Upper lobe of right lung (tissue), 1 donor: ENCODE measurements around the gene ECSIT. TPM values are rescaled to one million over a fixed set of nuclear protein-coding genes. Genes with fewer than 3 reads are reported as not detected.
"Not testable (repeated sequence)": the region's sequence is repeated elsewhere in the genome, so short reads cannot be mapped to it uniquely, and the experiment has no call there.

Experiments
- ATAC-seq: fragments of 200-7000 bp; cut with Tn5 transposase; one replicate; pipeline ENCODE4 v1.9.1; 2020; ENCODE audit warnings: mild to moderate bottlenecking, moderate library complexity
- DNase-seq: peaks from one replicate; pipeline ENCODE4 v3.0.0-alpha.2; 2020
- H3K27ac ChIP-seq: fragments of 200-600 bp; one replicate; pipeline ENCODE4 v1.8.0; 2022
- H3K27me3 ChIP-seq: fragments of 200-600 bp; one replicate; pipeline ENCODE4 v1.8.0; 2022; ENCODE audit warnings: mild to moderate bottlenecking
- H3K36me3 ChIP-seq: fragments of 200-600 bp; one replicate; pipeline ENCODE4 v1.8.0; 2022
- H3K4me1 ChIP-seq: fragments of 200-600 bp; one replicate; pipeline ENCODE4 v1.8.0; 2022
- H3K4me3 ChIP-seq: fragments of 200-600 bp; one replicate; pipeline ENCODE4 v1.8.0; 2022; ENCODE audit warnings: mild to moderate bottlenecking
- H3K9me3 ChIP-seq: fragments of 200-600 bp; one replicate; pipeline ENCODE4 v1.8.0; 2022
- CTCF ChIP-seq: fragments of 200-600 bp; IDR thresholded peaks from one replicate; pipeline ENCODE4 v1.8.0; 2022; ENCODE audit warnings: antibody characterized with exemption
- intact Hi-C: fragments of 100-400 bp; cut with DNase I; formaldehyde crosslinking; loops from one replicate; pipeline ENCODE4 v1.11.0; 2022
- long read RNA-seq: library from polyadenylated mRNA; unstranded; transcript quantifications from one replicate; pipeline ENCODE4 v2.0.0, GENCODE V29; 2021
- total RNA-seq: library from RNA; stranded (reverse); fragmentation: NEBNext Ultra II Directional; extraction: Animal tissue kit (Norgen Biotek cat#: 25700); gene quantifications from one replicate; pipeline ENCODE4 v1.2.1, GENCODE V29; 2021
- donor health status: DM: no; HTN: yes; CAD: no; lungs with severe emphysema.

The ECSIT gene, protein sequence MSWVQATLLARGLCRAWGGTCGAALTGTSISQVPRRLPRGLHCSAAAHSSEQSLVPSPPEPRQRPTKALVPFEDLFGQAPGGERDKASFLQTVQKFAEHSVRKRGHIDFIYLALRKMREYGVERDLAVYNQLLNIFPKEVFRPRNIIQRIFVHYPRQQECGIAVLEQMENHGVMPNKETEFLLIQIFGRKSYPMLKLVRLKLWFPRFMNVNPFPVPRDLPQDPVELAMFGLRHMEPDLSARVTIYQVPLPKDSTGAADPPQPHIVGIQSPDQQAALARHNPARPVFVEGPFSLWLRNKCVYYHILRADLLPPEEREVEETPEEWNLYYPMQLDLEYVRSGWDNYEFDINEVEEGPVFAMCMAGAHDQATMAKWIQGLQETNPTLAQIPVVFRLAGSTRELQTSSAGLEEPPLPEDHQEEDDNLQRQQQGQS
- total RNA-seq, result 44.8 TPM
- long read RNA-seq, transcript ECSIT-202 (8 exons, 1,700 nt), result major isoform, 66 of 92 reads
- long read RNA-seq, partial matches to known transcripts, result 8 of 92 reads
- long read RNA-seq, other reads (novel, unspliced or antisense), result 15 of 92 reads

DNA sequence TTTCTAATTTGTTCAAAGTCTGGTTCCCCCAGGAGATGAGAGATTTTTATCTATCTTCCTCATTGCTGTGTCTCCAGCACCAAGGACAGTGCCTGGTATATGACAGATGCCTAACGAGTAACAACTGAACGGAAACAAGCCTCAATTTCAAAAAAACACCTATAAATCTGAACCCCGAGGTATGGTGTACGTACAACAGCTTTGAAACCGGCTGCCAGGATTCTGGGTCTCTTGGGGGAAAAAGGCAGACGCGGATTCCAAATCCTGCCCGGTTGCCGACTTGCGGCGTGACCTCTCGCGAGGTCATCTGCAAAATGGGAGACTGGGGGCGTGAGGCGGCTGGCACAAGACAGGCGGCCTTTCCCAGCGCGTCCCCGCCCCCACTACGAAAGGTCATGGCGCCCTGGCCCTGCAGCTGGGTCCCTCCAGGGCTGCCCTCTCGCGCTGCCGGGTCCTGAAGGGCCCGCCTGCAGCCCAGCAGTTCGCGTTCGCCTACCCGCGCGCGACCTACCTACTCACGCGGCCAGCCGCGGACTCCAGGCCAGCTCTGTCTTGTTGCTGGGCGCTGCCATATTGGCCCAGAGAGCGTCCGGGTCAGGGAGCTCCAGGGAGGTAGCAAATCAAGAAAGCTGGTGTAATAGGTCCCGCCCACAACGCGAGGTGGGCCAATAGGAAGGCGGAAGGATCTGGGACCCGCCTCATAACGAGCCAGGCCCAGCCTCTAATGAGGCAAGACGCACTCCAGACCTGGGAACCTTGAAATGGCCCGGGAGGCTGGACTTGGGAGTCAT, at the start of gene ECSIT:
Gene ECSIT (minus strand): TSS at position 584 of the 791 bp plus-strand sequence. CDS start 9,964 bp downstream, outside the sequence.
- H3K36me3 ChIP-seq, result peaks cover 11% of the 10 kb centered on the region
- ATAC-seq (peak; percentile 99), DNase-seq (peak; percentile 97)
- intact Hi-C loops, result no loop called here
- peak within 1 kb of the TSS; percentile 72 for H3K4me3 ChIP-seq
- H3K27ac ChIP-seq, result peak within 1 kb of the TSS; percentile 84
- H3K9me3 ChIP-seq, result no peaks in the 10 kb centered on the region
- H3K4me1 ChIP-seq, result peaks cover 12% of the 10 kb centered on the region
- H3K27me3 ChIP-seq, result no peaks in the 10 kb centered on the region
- no peak for TF ChIP-seq CTCF

GRCh38 chr19:11577451-11578257, 48.7 kb upstream of the ECSIT start, which contains the start of gene ACP5:
ACP5 (minus strand) TSS chr19:11577645; CDS start chr19:11577317, 328 bp downstream.
- intact Hi-C loops, result no loop called here
- H3K36me3 ChIP-seq, result no peaks in the 10 kb centered on the region
- peak within 1 kb of the TSS; percentile 84 for H3K27ac ChIP-seq
- TF ChIP-seq CTCF, result no peak
- H3K27me3 ChIP-seq, result no peaks in the 10 kb centered on the region
- peak within 1 kb of the TSS; percentile 58 for H3K4me3 ChIP-seq
- peak; percentile 78 for DNase-seq
- ATAC-seq, result peak; percentile 51
- no peaks in the 10 kb centered on the region for H3K9me3 ChIP-seq
- peaks cover 36% of the 10 kb centered on the region for H3K4me1 ChIP-seq

- DNase-seq (no peak), ATAC-seq (peak; percentile 18)
- Histone ChIP-seq H3K36me3 (no peaks in the 10 kb centered on the region), H3K9me3 (no peaks in the 10 kb centered on the region), H3K4me3 (peak overlapping the region; percentile 58), H3K27ac (peak overlapping the region; percentile 47), H3K4me1 (peaks cover 24% of the 10 kb centered on the region), H3K27me3 (no peaks in the 10 kb centered on the region)
- TF ChIP-seq CTCF, result no peak
- intact Hi-C loops, result no loop called here
Observed at GRCh38 chr19:11576227-11576626, 47.3 kb upstream of the ECSIT start.

DNA sequence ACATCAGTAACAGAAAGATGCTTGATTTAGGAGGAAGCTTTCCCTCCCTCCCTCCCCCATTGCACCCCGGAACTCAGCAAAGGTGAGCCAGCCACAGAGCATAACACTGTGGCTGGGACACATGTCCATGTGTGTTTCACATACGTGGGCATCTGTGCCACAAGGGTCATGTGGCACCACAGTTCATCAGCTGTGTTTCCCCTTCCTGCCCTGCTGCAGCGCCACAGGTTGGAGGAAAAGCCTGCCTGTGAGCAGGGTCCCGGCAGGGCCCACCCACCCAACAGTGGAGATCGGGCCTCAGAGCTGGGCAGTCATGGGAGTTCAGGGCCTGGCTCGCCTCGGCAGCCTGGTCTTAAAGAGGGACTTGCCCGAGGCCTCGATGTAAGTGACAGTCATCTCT, 45.8 kb upstream of the ECSIT start:
- no peak for ATAC-seq
- TF ChIP-seq CTCF, result no peak
- no peaks in the 10 kb centered on the region for H3K9me3 ChIP-seq
- H3K27ac ChIP-seq, result no peak overlapping the region
- H3K4me1 ChIP-seq, result peaks cover 14% of the 10 kb centered on the region
- no peaks in the 10 kb centered on the region for H3K27me3 ChIP-seq
- no peaks in the 10 kb centered on the region for H3K36me3 ChIP-seq
- intact Hi-C loops, result no loop called here
- DNase-seq, result no peak
- H3K4me3 ChIP-seq, result no peak overlapping the region

GRCh38 chr19:11573763-11574162, 44.8 kb upstream of the ECSIT start:
- ATAC-seq, intact Hi-C loops, H3K27ac ChIP-seq, H3K36me3 ChIP-seq, H3K9me3 ChIP-seq, DNase-seq, H3K27me3 ChIP-seq, H3K4me3 ChIP-seq: not testable (repeated sequence)
- H3K4me1 ChIP-seq, result peaks cover 11% of the 10 kb centered on the region

DNA sequence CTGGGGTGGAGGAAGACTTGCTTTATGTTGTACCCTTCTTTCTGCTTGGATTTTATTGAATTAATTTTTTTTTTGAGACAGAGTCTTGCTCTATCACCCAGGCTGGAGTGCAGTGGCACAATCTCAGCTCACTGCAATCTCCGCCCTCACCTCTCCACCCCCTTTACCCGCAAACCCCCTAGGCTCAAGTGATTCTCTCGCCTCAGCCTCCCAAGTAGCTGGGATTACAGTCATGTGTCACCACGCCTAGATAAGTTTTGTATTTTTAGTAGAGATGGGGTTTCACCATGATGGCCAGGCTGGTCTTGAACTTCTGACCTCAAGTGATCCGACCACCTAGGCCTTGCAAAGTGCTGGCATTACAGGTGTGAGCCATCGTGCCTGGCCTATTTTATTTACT, 44.4 kb upstream of the ECSIT start:
- H3K36me3 ChIP-seq, H3K4me1 ChIP-seq, H3K27ac ChIP-seq, H3K27me3 ChIP-seq, ATAC-seq, H3K4me3 ChIP-seq, DNase-seq, H3K9me3 ChIP-seq, intact Hi-C loops: not testable (repeated sequence)
